PC-3 (cell line): Measurements from ENCODE around the gene ITLN2. TPM values are rescaled to one million over a fixed set of nuclear protein-coding genes. Genes with fewer than 3 reads are reported as not detected.

Source experiments
- ATAC-seq: fragments of 200-7000 bp; cut with Tn5 transposase; 2 replicates; pipeline ENCODE4 v1.9.1; 2020; ENCODE audit warnings: mild to moderate bottlenecking, moderate library complexity
- BruUV-seq: library from RNA; stranded (reverse); fragments of 400-500 nt; replicated peaks from 2 replicates; lab custom pipeline; 2021; lab: Mats Ljungman, UMichigan
- CTCF ChIA-PET: fragments of 300-600 bp; sonication (Branson Sonifier 250); formaldehyde crosslinking; loops from one replicate; lab custom pipeline; 2022; ENCODE audit warnings: antibody characterized with exemption; lab: Charles Lee
- POLR2A ChIA-PET: fragments of 300-600 bp; sonication (Branson Sonifier 250); formaldehyde crosslinking; loops from one replicate; lab custom pipeline; 2022; ENCODE audit warnings: antibody characterized with exemption; ENCODE audit not compliant: unreplicated experiment; lab: Charles Lee
- DNase-seq: peaks from one replicate; pipeline ENCODE4 v3.0.0-alpha.2; 2015
- H2AFZ ChIP-seq: fragments of 300-600 bp; sonication (generic); 2 replicates; pipeline ENCODE4 v1.6.0; 2016; ENCODE audit warnings: antibody characterized with exemption, low read length
- H3F3A ChIP-seq: fragments of 300-600 bp; sonication (generic); one replicate; pipeline ENCODE4 v1.6.0; 2017; ENCODE audit warnings: antibody characterized with exemption, low read length, control low read depth, mild to moderate bottlenecking; ENCODE audit not compliant: unreplicated experiment
- H3K27ac ChIP-seq: fragments of 300-600 bp; sonication (generic); 2 replicates; pipeline ENCODE4 v1.5.1; 2016; ENCODE audit warnings: mild to moderate bottlenecking, low read length
- H3K27me3 ChIP-seq: fragments of 300-600 bp; sonication (generic); 2 replicates; pipeline ENCODE4 v1.6.1; 2016; ENCODE audit warnings: low read length, mixed read lengths
- H3K36me3 ChIP-seq: fragments of 300-600 bp; sonication (generic); 2 replicates; pipeline ENCODE4 v1.6.1; 2016; ENCODE audit warnings: low read depth, mixed run types, low read length, mixed read lengths
- H3K4me1 ChIP-seq: fragments of 300-600 bp; sonication (generic); 2 replicates; pipeline ENCODE4 v1.5.1; 2016; ENCODE audit warnings: low read length; ENCODE audit not compliant: insufficient read depth
- H3K4me2 ChIP-seq: fragments of 300-600 bp; sonication (generic); 2 replicates; pipeline ENCODE4 v1.6.0; 2016; ENCODE audit warnings: low read length
- H3K4me3 ChIP-seq: fragments of 300-600 bp; sonication (generic); 2 replicates; pipeline ENCODE4 v1.5.1; 2016; ENCODE audit warnings: mild to moderate bottlenecking, low read length, mixed read lengths
- H3K79me2 ChIP-seq: fragments of 300-600 bp; sonication (generic); 2 replicates; pipeline ENCODE4 v1.6.1; 2017; ENCODE audit warnings: low read length, mixed read lengths
- H3K9ac ChIP-seq: fragments of 300-600 bp; sonication (generic); 2 replicates; pipeline ENCODE4 v1.6.0; 2016; ENCODE audit warnings: mild to moderate bottlenecking, low read length
- H3K9me2 ChIP-seq: fragments of 300-600 bp; sonication (generic); replicated peaks from 2 replicates; pipeline ENCODE4 v1.6.1; 2016; ENCODE audit warnings: mixed run types, low read length, mixed read lengths
- H3K9me3 ChIP-seq: fragments of 300-600 bp; sonication (generic); 2 replicates; pipeline ENCODE4 v1.6.1; 2016; ENCODE audit warnings: low read length, mixed read lengths
- H4K20me1 ChIP-seq: fragments of 300-600 bp; sonication (generic); 2 replicates; pipeline ENCODE4 v1.6.1; 2016; ENCODE audit warnings: low read length, mixed read lengths
- EZH2 ChIP-seq: fragments of 300-600 bp; sonication (generic); IDR thresholded peaks from one replicate; pipeline ENCODE4 v1.6.1; 2017; ENCODE audit warnings: antibody characterized with exemption, mild to moderate bottlenecking, low read length; ENCODE audit not compliant: unreplicated experiment
- EZH2phosphoT487 ChIP-seq: fragments of 300-600 bp; sonication (generic); IDR thresholded peaks from 2 replicates; pipeline ENCODE4 v1.6.1; 2018; ENCODE audit warnings: mild to moderate bottlenecking, antibody characterized with exemption, low read length, borderline replicate concordance
- intact Hi-C: fragments of 100-400 bp; cut with micrococcal nuclease; formaldehyde crosslinking; loops from 2 replicates; pipeline ENCODE4 v1.9.0; 2023
- total RNA-seq: library from RNA; depleted of rRNA; stranded (reverse); fragments of >200 nt; gene quantifications from 2 replicates; pipeline ENCODE4 v1.2.3, GENCODE V29; 2014
- TF ChIP-seq, protein P1 (sequence below): fragments of 300-600 bp; sonication (generic); conservative IDR thresholded peaks from 2 replicates; pipeline ENCODE4 v1.5.1; 2017; ENCODE audit warnings: antibody characterized with exemption, low read depth, mild to moderate bottlenecking, low read length

ITLN2 gene
- total RNA-seq, 1 experiment from 2014 or later: not detected

GRCh38 chr1:160952129-160952510 is 2.5 kb downstream of the ITLN2 start:
- no TSS peak for BruUV-seq
- Histone ChIP-seq H3K4me1 (peaks cover 25% of the 10 kb centered on the region), H3K79me2 (no peaks in the 10 kb centered on the region), H3K4me3 (no peak overlapping the region), H3K9me2 (no peaks in the 10 kb centered on the region), H3K9ac (no peak overlapping the region), H3F3A (no peaks in the 10 kb centered on the region), H3K27ac (no peak overlapping the region), H3K9me3 (no peaks in the 10 kb centered on the region), H4K20me1 (no peaks in the 10 kb centered on the region), H3K27me3 (no peaks in the 10 kb centered on the region), H3K36me3 (no peaks in the 10 kb centered on the region), H2AFZ (no peak overlapping the region), H3K4me2 (no peak overlapping the region)
- DNase-seq: no peak
- ChIA-PET POLR2A (no interaction called here), CTCF (interaction anchor here (0.5 to 1.8 kb wide), 9 partner anchors 17 to 822 kb away, joined by 3 to 14 read pairs (median 3); no protein-coding TSS in a partner anchor)
- ATAC-seq: no peak
- intact Hi-C loops: no loop called here
- TF ChIP-seq EZH2phosphoT487: no peak
- TF ChIP-seq, protein P1, sequence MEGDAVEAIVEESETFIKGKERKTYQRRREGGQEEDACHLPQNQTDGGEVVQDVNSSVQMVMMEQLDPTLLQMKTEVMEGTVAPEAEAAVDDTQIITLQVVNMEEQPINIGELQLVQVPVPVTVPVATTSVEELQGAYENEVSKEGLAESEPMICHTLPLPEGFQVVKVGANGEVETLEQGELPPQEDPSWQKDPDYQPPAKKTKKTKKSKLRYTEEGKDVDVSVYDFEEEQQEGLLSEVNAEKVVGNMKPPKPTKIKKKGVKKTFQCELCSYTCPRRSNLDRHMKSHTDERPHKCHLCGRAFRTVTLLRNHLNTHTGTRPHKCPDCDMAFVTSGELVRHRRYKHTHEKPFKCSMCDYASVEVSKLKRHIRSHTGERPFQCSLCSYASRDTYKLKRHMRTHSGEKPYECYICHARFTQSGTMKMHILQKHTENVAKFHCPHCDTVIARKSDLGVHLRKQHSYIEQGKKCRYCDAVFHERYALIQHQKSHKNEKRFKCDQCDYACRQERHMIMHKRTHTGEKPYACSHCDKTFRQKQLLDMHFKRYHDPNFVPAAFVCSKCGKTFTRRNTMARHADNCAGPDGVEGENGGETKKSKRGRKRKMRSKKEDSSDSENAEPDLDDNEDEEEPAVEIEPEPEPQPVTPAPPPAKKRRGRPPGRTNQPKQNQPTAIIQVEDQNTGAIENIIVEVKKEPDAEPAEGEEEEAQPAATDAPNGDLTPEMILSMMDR: no peak
- TF ChIP-seq EZH2: no peak

DNA sequence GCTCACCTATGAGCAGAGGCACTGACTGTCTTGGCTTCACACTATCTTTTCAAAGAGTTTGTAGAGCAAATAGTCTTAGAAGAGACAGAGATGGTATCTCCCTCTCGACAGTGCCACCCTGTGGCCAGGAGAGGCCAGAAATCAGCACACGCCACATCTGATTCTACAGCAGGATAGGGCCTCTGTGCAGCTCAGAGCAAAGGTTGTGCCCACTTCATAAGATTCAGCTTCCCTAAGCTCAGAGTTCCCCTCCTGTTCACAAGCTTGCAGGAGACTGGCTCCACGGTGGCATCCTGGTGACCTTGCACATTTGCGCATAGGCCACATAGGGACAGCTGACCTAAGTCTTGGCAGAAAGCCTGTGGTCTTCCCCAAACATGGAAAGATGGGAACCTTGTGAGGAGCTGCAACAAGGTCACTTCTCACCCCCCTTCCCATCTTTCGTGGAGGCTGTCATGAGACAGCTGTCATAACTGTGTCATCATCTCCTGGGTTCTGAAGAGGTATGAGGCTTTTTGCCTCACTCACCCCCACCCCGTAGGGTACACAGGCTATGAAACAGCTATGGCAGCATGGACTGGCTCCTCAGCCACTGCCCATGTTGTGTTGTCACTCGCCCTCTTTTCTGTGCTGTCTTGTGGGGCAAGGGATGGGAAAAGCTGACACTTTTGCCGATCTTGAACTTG is 3.0 kb downstream of the ITLN2 start:
- peak; percentile 91 for DNase-seq
- Histone ChIP-seq H3K4me1 (peaks cover 25% of the 10 kb centered on the region), H3F3A (no peaks in the 10 kb centered on the region), H3K9me3 (no peaks in the 10 kb centered on the region), H3K36me3 (no peaks in the 10 kb centered on the region), H3K4me2 (no peak overlapping the region), H2AFZ (no peak overlapping the region), H3K79me2 (no peaks in the 10 kb centered on the region), H3K4me3 (no peak overlapping the region), H3K9me2 (no peaks in the 10 kb centered on the region), H3K9ac (no peak overlapping the region), H4K20me1 (no peaks in the 10 kb centered on the region), H3K27ac (no peak overlapping the region), H3K27me3 (no peaks in the 10 kb centered on the region)
- ATAC-seq: peak; percentile 77
- TF ChIP-seq, protein P1: peak; percentile 98
- TF ChIP-seq EZH2: no peak
- POLR2A ChIA-PET: no interaction called here
- intact Hi-C loops: loop anchor here (1.0 to 2.0 kb wide), 6 partner anchors 8 to 277 kb away; no protein-coding TSS in a partner anchor
- CTCF ChIA-PET: interaction anchor here (0.5 to 1.8 kb wide), 9 partner anchors 39 to 821 kb away, joined by 3 to 14 read pairs (median 5); no protein-coding TSS in a partner anchor
- no TSS peak for BruUV-seq

DNA sequence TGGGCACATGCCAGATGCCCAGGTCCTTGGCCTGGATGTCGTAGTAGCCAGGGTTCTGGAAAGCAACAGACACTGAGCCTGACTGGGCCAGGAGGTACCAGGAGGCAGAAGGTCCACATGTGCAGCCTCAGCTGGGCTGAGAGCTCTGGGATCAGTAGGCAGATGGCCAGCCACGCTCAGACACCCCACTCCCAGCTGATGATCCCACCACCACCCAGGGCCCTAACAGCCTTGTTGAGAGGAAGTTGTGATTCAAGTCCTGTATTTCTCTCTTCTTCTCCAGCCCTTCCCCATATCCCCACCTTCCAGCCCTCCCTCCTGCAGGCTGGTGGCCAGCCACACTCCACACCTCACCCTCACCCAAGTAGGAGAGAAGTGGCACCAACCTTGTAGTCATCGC is 4.0 kb downstream of the ITLN2 start:
- no peaks in the 10 kb centered on the region for H4K20me1 ChIP-seq
- no peak overlapping the region for H3K4me3 ChIP-seq
- no peak overlapping the region for H2AFZ ChIP-seq
- H3K9ac ChIP-seq: no peak overlapping the region
- intact Hi-C loops: loop anchor here (1.0 to 2.0 kb wide), 6 partner anchors 7 to 276 kb away; no protein-coding TSS in a partner anchor
- H3K9me2 ChIP-seq: no peaks in the 10 kb centered on the region
- no TSS peak for BruUV-seq
- CTCF ChIA-PET: interaction anchor here (0.9 to 1.8 kb wide), 2 partner anchors 116 to 223 kb away, joined by 6 to 14 read pairs; no protein-coding TSS in a partner anchor
- no peaks in the 10 kb centered on the region for H3K36me3 ChIP-seq
- no peak for TF ChIP-seq EZH2
- no peak for TF ChIP-seq EZH2phosphoT487
- TF ChIP-seq, protein P1: no peak
- no peak for ATAC-seq
- H3K27me3 ChIP-seq: no peaks in the 10 kb centered on the region
- DNase-seq: no peak
- H3K4me2 ChIP-seq: no peak overlapping the region
- H3F3A ChIP-seq: no peaks in the 10 kb centered on the region
- no peaks in the 10 kb centered on the region for H3K9me3 ChIP-seq
- POLR2A ChIA-PET: no interaction called here
- peak overlapping the region; percentile 79; the same call in 1 of the 2 replicates for H3K27ac ChIP-seq
- H3K79me2 ChIP-seq: no peaks in the 10 kb centered on the region
- H3K4me1 ChIP-seq: peaks cover 29% of the 10 kb centered on the region
